Measurements from ENCODE around the gene NTNG1.

The NTNG1 gene

GRCh38 chr1:107132780-107133179, 8.1 kb upstream of the NTNG1 start:
- TF ChIP-seq CTCF (conservative IDR thresholded peaks at IDR 0.05; ENCODE audit: low read depth) = no peak
- H3K27ac ChIP-seq = no peak overlapping the region
- POLR2A ChIA-PET (ENCODE audit: low non-redundant PET) = no interaction called here
- no peak for DNase-seq (ENCODE audit: low spot score)
- CTCF ChIA-PET = interaction anchor here (0.6 kb wide), 1 partner anchor 995 kb away, joined by 5 read pairs; no protein-coding TSS in a partner anchor

GRCh38 chr1:107135463-107135862, 5.4 kb upstream of the NTNG1 start:
- no peak for TF ChIP-seq CTCF (conservative IDR thresholded peaks at IDR 0.05; ENCODE audit: low read depth)
- ChIA-PET POLR2A (ENCODE audit: low non-redundant PET) (no interaction called here), CTCF (interaction anchor here (0.8 kb wide), 1 partner anchor 88 kb away, joined by 3 read pairs; no protein-coding TSS in a partner anchor)
- no peak overlapping the region for H3K27ac ChIP-seq
- no peak for DNase-seq (ENCODE audit: low spot score)

DNA sequence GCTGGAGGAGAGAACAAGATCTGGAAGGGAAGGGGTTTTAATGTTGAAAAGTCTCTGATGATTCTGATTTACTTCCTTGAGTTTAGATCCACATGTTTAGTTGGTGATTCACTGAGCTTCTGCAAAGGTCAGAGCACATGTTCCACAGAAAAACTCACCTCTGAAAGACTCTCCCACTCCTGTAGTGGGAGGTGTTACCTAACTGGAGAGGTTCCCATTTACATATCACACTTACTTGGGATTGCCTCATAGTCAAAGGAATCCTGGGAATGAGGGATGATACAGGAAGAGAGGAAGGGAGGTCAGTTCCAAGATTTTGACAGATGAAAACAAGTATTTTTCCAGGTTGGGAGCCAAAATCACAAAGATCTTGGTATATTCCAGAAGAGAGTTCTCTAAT, 2.7 kb upstream of the NTNG1 start:
- H3K27ac ChIP-seq = no peak overlapping the region
- TF ChIP-seq CTCF (conservative IDR thresholded peaks at IDR 0.05; ENCODE audit: low read depth) = no peak
- CTCF ChIA-PET = interaction anchor here (0.6 to 0.7 kb wide), 2 partner anchors 920 to 1132 kb away, joined by 4 to 5 read pairs; no protein-coding TSS in a partner anchor
- POLR2A ChIA-PET (ENCODE audit: low non-redundant PET) = no interaction called here
- DNase-seq (ENCODE audit: low spot score) = no peak

GRCh38 chr1:107138767-107139445, 1.9 kb upstream of the NTNG1 start:
- H3K27ac ChIP-seq = no peak overlapping the region
- POLR2A ChIA-PET (ENCODE audit: low non-redundant PET) = no interaction called here
- DNase-seq (ENCODE audit: low spot score) = no peak
- CTCF ChIA-PET = interaction anchor here (0.6 kb wide), 2 partner anchors 92 to 1132 kb away, joined by 3 to 4 read pairs; no protein-coding TSS in a partner anchor
- TF ChIP-seq CTCF (conservative IDR thresholded peaks at IDR 0.05; ENCODE audit: low read depth) = no peak

- no peak overlapping the region for H3K27ac ChIP-seq
- CTCF ChIA-PET = interaction anchor here (0.6 kb wide), 1 partner anchor 93 kb away, joined by 3 read pairs; no protein-coding TSS in a partner anchor
- DNase-seq (ENCODE audit: low spot score) = no peak
- POLR2A ChIA-PET (ENCODE audit: low non-redundant PET) = no interaction called here
- TF ChIP-seq CTCF (conservative IDR thresholded peaks at IDR 0.05; ENCODE audit: low read depth) = no peak
Measured at GRCh38 chr1:107139833-107140702, 771 bp upstream of the NTNG1 start.

- ChIA-PET POLR2A (ENCODE audit: low non-redundant PET) (no interaction called here), CTCF (interaction anchor here (0.5 to 0.7 kb wide), 2 partner anchors 35 to 823 kb away, joined by 3 read pairs; no protein-coding TSS in a partner anchor)
- no peak for DNase-seq (ENCODE audit: low spot score)
- TF ChIP-seq CTCF (conservative IDR thresholded peaks at IDR 0.05; ENCODE audit: low read depth) = no peak
- H3K27ac ChIP-seq = no peak overlapping the region
Measured at GRCh38 chr1:107141491-107142126, 770 bp downstream of the NTNG1 start.
